HEK293 (cell line): ENCODE measurements around the gene ZNF618.

Source experiments
- CTCF ChIA-PET: fragments of 350-600 bp; formaldehyde crosslinking; extraction: SDS; loops from one replicate; lab custom pipeline; 2021; ENCODE audit warnings: antibody characterized with exemption; lab: Yijun Ruan, JAX
- POLR2A ChIA-PET: fragments of 300-600 bp; formaldehyde crosslinking; extraction: SDS; loops from one replicate; lab custom pipeline; 2020; ENCODE audit warnings: antibody characterized with exemption, inconsistent platforms; lab: Yijun Ruan, JAX
- H3K27ac ChIP-seq: fragments of 200-500 bp; sonication (Bioruptor generic); 2 replicates; pipeline ENCODE4 v1.5.1; 2014; ENCODE audit warnings: low read depth, low read length, control low read depth, inconsistent platforms; ENCODE audit errors: extremely low read depth
- H3K36me3 ChIP-seq, 2 experiments: fragments of 200-500 bp in 1 of 2; sonication (Bioruptor generic) in 1 of 2; 1 replicate in 1 of 2; 2 replicates in 1 of 2; pipeline ENCODE4 v1.5.1; 2014 to 2017; ENCODE audit warnings: inconsistent platforms in 2 of 2, low read length in 2 of 2; ENCODE audit not compliant: control insufficient read depth in 2 of 2, insufficient read depth in 1 of 2
- H3K4me1 ChIP-seq: fragments of 200-500 bp; sonication (Bioruptor generic); 2 replicates; pipeline ENCODE4 v1.5.1; 2014; ENCODE audit warnings: mild to moderate bottlenecking, low read length, inconsistent platforms; ENCODE audit not compliant: control insufficient read depth, insufficient read depth
- H3K4me3 ChIP-seq: 2 replicates; pipeline ENCODE4 v1.5.1; 2011; ENCODE audit warnings: low read depth, mild to moderate bottlenecking, control low read depth, low read length, moderate library complexity
- H3K9me3 ChIP-seq: fragments of 200-500 bp; sonication (Bioruptor generic); 2 replicates; pipeline ENCODE4 v1.5.1; 2014; ENCODE audit warnings: low read depth, low read length, inconsistent platforms; ENCODE audit not compliant: control insufficient read depth, insufficient read depth
- EGR2 ChIP-seq: fragments of 450-650 bp; formaldehyde crosslinking; IDR thresholded peaks from 2 replicates; pipeline ENCODE4 v1.5.1; 2016; ENCODE audit warnings: low read depth, missing biosample characterization, missing genetic modification characterization
- GFI1B ChIP-seq: fragments of 450-650 bp; formaldehyde crosslinking; IDR thresholded peaks from 2 replicates; pipeline ENCODE4 v1.5.1; 2016; ENCODE audit warnings: missing biosample characterization, missing genetic modification characterization
- KLF16 ChIP-seq: fragments of 450-650 bp; formaldehyde crosslinking; IDR thresholded peaks from 2 replicates; pipeline ENCODE4 v1.5.1; 2017; ENCODE audit warnings: missing biosample characterization, missing genetic modification characterization
- KLF8 ChIP-seq: fragments of 450-650 bp; formaldehyde crosslinking; IDR thresholded peaks from 2 replicates; pipeline ENCODE4 v1.5.1; 2016; ENCODE audit warnings: missing biosample characterization, missing genetic modification characterization
- PATZ1 ChIP-seq: fragments of 450-650 bp; formaldehyde crosslinking; IDR thresholded peaks from 2 replicates; pipeline ENCODE4 v1.5.1; 2016; ENCODE audit warnings: missing biosample characterization, missing genetic modification characterization
- YY2 ChIP-seq: fragments of 450-650 bp; formaldehyde crosslinking; IDR thresholded peaks from 2 replicates; pipeline ENCODE4 v1.5.1; 2016; ENCODE audit warnings: missing biosample characterization, missing genetic modification characterization
- ZBTB17 ChIP-seq: fragments of 450-650 bp; formaldehyde crosslinking; IDR thresholded peaks from 2 replicates; pipeline ENCODE4 v1.5.1; 2016; ENCODE audit warnings: missing biosample characterization, missing genetic modification characterization
- ZBTB7A ChIP-seq: fragments of 450-650 bp; formaldehyde crosslinking; IDR thresholded peaks from 2 replicates; pipeline ENCODE4 v1.5.1; 2016; ENCODE audit warnings: low read depth, missing biosample characterization, missing genetic modification characterization
- ZNF214 ChIP-seq: fragments of 450-650 bp; formaldehyde crosslinking; IDR thresholded peaks from 2 replicates; pipeline ENCODE4 v1.5.1; 2017; ENCODE audit warnings: missing biosample characterization, mild to moderate bottlenecking, missing genetic modification characterization, borderline replicate concordance
- ZNF221 ChIP-seq: fragments of 450-650 bp; formaldehyde crosslinking; IDR thresholded peaks from 2 replicates; pipeline ENCODE4 v1.5.1; 2017; ENCODE audit warnings: missing biosample characterization, missing genetic modification characterization, borderline replicate concordance
- ZNF350 ChIP-seq: fragments of 450-650 bp; formaldehyde crosslinking; IDR thresholded peaks from 2 replicates; pipeline ENCODE4 v1.5.0; 2017; ENCODE audit warnings: missing biosample characterization, mild to moderate bottlenecking, missing genetic modification characterization
- ZNF561 ChIP-seq: fragments of 450-650 bp; IDR thresholded peaks from 2 replicates; pipeline ENCODE4 v1.5.1; 2018; ENCODE audit warnings: missing biosample characterization, missing genetic modification characterization, borderline replicate concordance
- ZNF623 ChIP-seq: fragments of 450-650 bp; formaldehyde crosslinking; IDR thresholded peaks from 2 replicates; pipeline ENCODE4 v1.5.1; 2016; ENCODE audit warnings: missing biosample characterization, missing genetic modification characterization
- ZNF660 ChIP-seq: fragments of 450-650 bp; IDR thresholded peaks from 2 replicates; pipeline ENCODE4 v1.5.1; 2018; ENCODE audit warnings: missing biosample characterization, mild to moderate bottlenecking, missing genetic modification characterization
- TF ChIP-seq, protein P1 (sequence below): fragments of 450-650 bp; formaldehyde crosslinking; IDR thresholded peaks from 2 replicates; pipeline ENCODE4 v1.5.1; 2016; ENCODE audit warnings: missing biosample characterization, missing genetic modification characterization

Gene ZNF618

DNA sequence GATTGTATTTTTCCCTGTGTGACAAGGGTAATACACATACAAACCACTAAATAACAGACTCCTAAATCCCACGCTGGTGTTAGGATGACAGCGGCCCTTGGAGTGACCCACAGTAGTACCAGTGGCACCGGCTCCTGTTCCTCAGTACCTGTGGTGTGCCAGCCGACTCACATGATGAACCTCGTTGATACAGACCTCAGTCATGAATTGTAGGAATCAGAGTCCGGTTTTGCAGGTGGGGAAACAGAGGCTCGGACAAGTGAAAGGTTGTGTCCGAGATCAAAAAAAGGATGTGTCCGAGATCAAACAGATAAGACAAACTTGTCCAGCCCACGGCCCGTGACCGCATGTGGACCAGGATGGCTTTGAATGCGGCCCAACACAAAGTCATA is 124.0 kb downstream of the ZNF618 start:
- no peaks in the 10 kb centered on the region for H3K9me3 ChIP-seq
- H3K36me3 ChIP-seq = peaks cover 0 to 21% of the 10 kb centered on the region in 2 experiments; a peak in 1 of 3 replicates
- no peak overlapping the region for H3K27ac ChIP-seq
- TF ChIP-seq ZNF660 (tag by site-specific recombination) = no peak
- no peak for TF ChIP-seq ZBTB17
- no peak for TF ChIP-seq ZNF221 (tag by site-specific recombination)
- TF ChIP-seq ZNF350 (tag by site-specific recombination) = no peak
- TF ChIP-seq PATZ1 (tag by site-specific recombination) = no peak
- no peak for TF ChIP-seq EGR2 (tag by site-specific recombination)
- no peak for TF ChIP-seq KLF8 (tag by site-specific recombination)
- TF ChIP-seq YY2 (tag by site-specific recombination) = no peak
- no peak for TF ChIP-seq GFI1B
- ChIA-PET CTCF (interaction anchor here (0.6 kb wide), 1 partner anchor 217 kb away, joined by 3 read pairs; no protein-coding TSS in a partner anchor), POLR2A (no interaction called here)
- H3K4me1 ChIP-seq = no peaks in the 10 kb centered on the region
- no peak overlapping the region for H3K4me3 ChIP-seq

GRCh38 chr9:114000671-114001409 is 124.7 kb downstream of the ZNF618 start:
- ChIA-PET CTCF (no interaction called here), POLR2A (no interaction called here)
- H3K4me1 ChIP-seq = no peaks in the 10 kb centered on the region
- TF ChIP-seq, protein P1, sequence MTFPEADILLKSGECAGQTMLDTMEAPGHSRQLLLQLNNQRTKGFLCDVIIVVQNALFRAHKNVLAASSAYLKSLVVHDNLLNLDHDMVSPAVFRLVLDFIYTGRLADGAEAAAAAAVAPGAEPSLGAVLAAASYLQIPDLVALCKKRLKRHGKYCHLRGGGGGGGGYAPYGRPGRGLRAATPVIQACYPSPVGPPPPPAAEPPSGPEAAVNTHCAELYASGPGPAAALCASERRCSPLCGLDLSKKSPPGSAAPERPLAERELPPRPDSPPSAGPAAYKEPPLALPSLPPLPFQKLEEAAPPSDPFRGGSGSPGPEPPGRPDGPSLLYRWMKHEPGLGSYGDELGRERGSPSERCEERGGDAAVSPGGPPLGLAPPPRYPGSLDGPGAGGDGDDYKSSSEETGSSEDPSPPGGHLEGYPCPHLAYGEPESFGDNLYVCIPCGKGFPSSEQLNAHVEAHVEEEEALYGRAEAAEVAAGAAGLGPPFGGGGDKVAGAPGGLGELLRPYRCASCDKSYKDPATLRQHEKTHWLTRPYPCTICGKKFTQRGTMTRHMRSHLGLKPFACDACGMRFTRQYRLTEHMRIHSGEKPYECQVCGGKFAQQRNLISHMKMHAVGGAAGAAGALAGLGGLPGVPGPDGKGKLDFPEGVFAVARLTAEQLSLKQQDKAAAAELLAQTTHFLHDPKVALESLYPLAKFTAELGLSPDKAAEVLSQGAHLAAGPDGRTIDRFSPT (tag by site-specific recombination) = no peak
- no peak for TF ChIP-seq ZNF561 (tag by site-specific recombination)
- TF ChIP-seq, all 188 proteins: peak for 0
- Histone ChIP-seq H3K27ac (no peak overlapping the region), H3K9me3 (no peaks in the 10 kb centered on the region), H3K36me3 (peaks cover 0 to 24% of the 10 kb centered on the region in 2 experiments; a peak in 1 of 3 replicates), H3K4me3 (no peak overlapping the region)

GRCh38 chr9:114001410-114001685 is 125.2 kb downstream of the ZNF618 start:
- TF ChIP-seq ZBTB7A (tag by site-specific recombination) (no peak), ZNF623 (no peak), ZNF214 (tag by site-specific recombination) (no peak), KLF16 (tag by site-specific recombination) (no peak)
- Histone ChIP-seq H3K9me3 (no peaks in the 10 kb centered on the region), H3K27ac (no peak overlapping the region), H3K36me3 (peaks cover 0 to 28% of the 10 kb centered on the region in 2 experiments; a peak in 1 of 3 replicates), H3K4me3 (no peak overlapping the region), H3K4me1 (no peaks in the 10 kb centered on the region)
- POLR2A ChIA-PET = no interaction called here
- CTCF ChIA-PET = no interaction called here
